HG03066 (cell line): ENCODE measurements around the gene SORCS2.

Experiments
- ATAC-seq: cut with Tn5 transposase; IDR thresholded peaks from one replicate; pipeline ENCODE4 v1.9.1; 2021; ENCODE audit warnings: low read depth; ENCODE audit not compliant: unreplicated experiment

The SORCS2 gene

GRCh38 chr4:7679406-7680040, 487.2 kb downstream of the SORCS2 start:
- ATAC-seq = no peak

GRCh38 chr4:7680106-7680505, 487.8 kb downstream of the SORCS2 start:
- ATAC-seq = no peak

GRCh38 chr4:7680731-7681130, 488.4 kb downstream of the SORCS2 start:
- no peak for ATAC-seq

- ATAC-seq = no peak
These were observed 490.9 kb downstream of the SORCS2 start for GRCh38 chr4:7683126-7683703.

- ATAC-seq = no peak
These were observed 492.0 kb downstream of the SORCS2 start for GRCh38 chr4:7684294-7684693.

GRCh38 chr4:7686070-7686870, 493.9 kb downstream of the SORCS2 start:
- ATAC-seq = no peak

GRCh38 chr4:7687006-7687405, 494.7 kb downstream of the SORCS2 start:
- ATAC-seq = no peak

- no peak for ATAC-seq
These were observed 495.5 kb downstream of the SORCS2 start for GRCh38 chr4:7687796-7688195.

- no peak for ATAC-seq
These were observed 497.7 kb downstream of the SORCS2 start for GRCh38 chr4:7689773-7690693.

GRCh38 chr4:7691061-7691460, 498.7 kb downstream of the SORCS2 start:
- no peak for ATAC-seq

GRCh38 chr4:7691982-7692381, 499.6 kb downstream of the SORCS2 start:
- ATAC-seq = no peak

- ATAC-seq = no peak
These were observed 500.3 kb downstream of the SORCS2 start for GRCh38 chr4:7692451-7693236.

- no peak for ATAC-seq
These were observed 500.9 kb downstream of the SORCS2 start for GRCh38 chr4:7693237-7693608.

GRCh38 chr4:7693711-7694110, 501.4 kb downstream of the SORCS2 start:
- no peak for ATAC-seq

- ATAC-seq = no peak
These were observed 502.0 kb downstream of the SORCS2 start for GRCh38 chr4:7694324-7694723.

- ATAC-seq = no peak
These were observed 505.0 kb downstream of the SORCS2 start for GRCh38 chr4:7697343-7697742.

- ATAC-seq = no peak
These were observed 505.5 kb downstream of the SORCS2 start for GRCh38 chr4:7697821-7698220.

GRCh38 chr4:7698584-7698983, 506.2 kb downstream of the SORCS2 start:
- ATAC-seq = no peak

- no peak for ATAC-seq
These were observed 506.7 kb downstream of the SORCS2 start for GRCh38 chr4:7699031-7699430.

- ATAC-seq = no peak
These were observed 507.5 kb downstream of the SORCS2 start for GRCh38 chr4:7699825-7700224.
